GM21737 (cell line): ENCODE results near the gene SLC12A7.

ENCODE experiments used
- ATAC-seq: cut with Tn5 transposase; IDR thresholded peaks from one replicate; pipeline ENCODE4 v1.9.1; 2021; ENCODE audit warnings: mild to moderate bottlenecking, moderate library complexity; ENCODE audit not compliant: unreplicated experiment

SLC12A7 gene

GRCh38 chr5:1039706-1040260 is 72.1 kb downstream of the SLC12A7 start:
- ATAC-seq: no peak

GRCh38 chr5:1039210-1039548 is 72.7 kb downstream of the SLC12A7 start:
- ATAC-seq: no peak

GRCh38 chr5:1038417-1039209 is 73.2 kb downstream of the SLC12A7 start:
- no peak for ATAC-seq

GRCh38 chr5:1037671-1038416 is 74.0 kb downstream of the SLC12A7 start:
- ATAC-seq: no peak

- ATAC-seq: no peak
These were observed 74.7 kb downstream of the SLC12A7 start for GRCh38 chr5:1037123-1037670.

- no peak for ATAC-seq
These were observed 75.2 kb downstream of the SLC12A7 start for GRCh38 chr5:1036504-1037122.

GRCh38 chr5:1035421-1036405 is 76.2 kb downstream of the SLC12A7 start:
- ATAC-seq: no peak

GRCh38 chr5:1034986-1035385 is 76.9 kb downstream of the SLC12A7 start:
- ATAC-seq: no peak

GRCh38 chr5:1034421-1034905 is 77.4 kb downstream of the SLC12A7 start:
- no peak for ATAC-seq

GRCh38 chr5:1033606-1034420 is 78.0 kb downstream of the SLC12A7 start:
- no peak for ATAC-seq

- no peak for ATAC-seq
These were observed 78.7 kb downstream of the SLC12A7 start for GRCh38 chr5:1033178-1033577.

GRCh38 chr5:1032551-1033027 is 79.3 kb downstream of the SLC12A7 start:
- no peak for ATAC-seq

GRCh38 chr5:1032011-1032410 is 79.9 kb downstream of the SLC12A7 start:
- ATAC-seq: no peak

GRCh38 chr5:1031306-1031959 is 80.4 kb downstream of the SLC12A7 start:
- no peak for ATAC-seq

- no peak for ATAC-seq
These were observed 81.0 kb downstream of the SLC12A7 start for GRCh38 chr5:1030801-1031271.

- ATAC-seq: no peak
These were observed 81.8 kb downstream of the SLC12A7 start for GRCh38 chr5:1029945-1030625.

- ATAC-seq: no peak
These were observed 82.5 kb downstream of the SLC12A7 start for GRCh38 chr5:1029282-1029944.
